Measurements from ENCODE around the gene CDK5RAP2.

The CDK5RAP2 gene

DNA sequence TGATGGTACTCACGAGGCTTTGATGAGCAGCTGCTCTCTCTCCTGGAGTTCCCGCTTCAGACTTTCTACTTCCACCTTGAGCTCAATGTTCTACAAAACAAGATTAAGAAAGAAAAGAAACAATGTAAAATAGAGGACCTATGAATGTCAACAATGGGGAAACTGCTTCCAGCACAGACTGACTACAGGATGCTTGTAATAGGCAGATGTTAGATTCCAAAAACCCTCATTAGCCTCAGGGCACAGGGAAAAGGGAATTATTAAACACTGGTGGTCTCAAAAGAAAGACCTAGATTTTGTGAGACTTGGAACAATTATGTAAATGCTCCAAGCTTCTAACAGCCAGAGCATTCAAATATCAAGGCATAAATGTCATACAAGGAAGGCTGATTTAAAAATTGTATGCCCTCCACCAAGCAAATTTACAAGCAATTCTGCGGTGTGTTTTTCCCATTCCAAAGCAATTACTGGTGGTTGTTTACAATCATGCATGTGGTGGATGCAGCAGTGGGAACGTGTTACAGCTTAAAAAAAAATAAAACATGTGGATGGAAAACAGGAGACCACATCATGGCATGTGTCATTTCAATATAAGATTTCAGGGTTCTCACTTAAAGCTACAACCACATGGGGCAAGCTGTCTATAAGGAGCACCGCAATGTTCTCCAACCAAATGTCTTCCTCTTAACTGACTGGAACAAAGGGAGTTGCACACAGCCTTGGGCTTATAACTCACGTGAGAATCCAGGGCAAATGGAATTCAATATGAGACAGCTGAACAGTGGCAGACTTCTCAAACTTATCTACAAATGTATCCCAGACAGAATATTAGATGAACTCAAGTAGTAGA, 34.0 kb downstream of the CDK5RAP2 start:
- H3K4me3 ChIP-seq (ENCODE audit: low read depth, low read length), result no peak overlapping the region
- no peak for TF ChIP-seq CTCF (IDR thresholded peaks at IDR 0.05; ENCODE audit: insufficient read depth, low read depth, low read length, missing control alignments)
- no peak for DNase-seq (ENCODE audit: low read depth)

- no peak overlapping the region for H3K4me3 ChIP-seq (ENCODE audit: low read depth, low read length)
- no peak for TF ChIP-seq CTCF (IDR thresholded peaks at IDR 0.05; ENCODE audit: insufficient read depth, low read depth, low read length, missing control alignments)
- no peak for DNase-seq (ENCODE audit: low read depth)
Observed at GRCh38 chr9:120544441-120544840, 35.5 kb downstream of the CDK5RAP2 start.

DNA sequence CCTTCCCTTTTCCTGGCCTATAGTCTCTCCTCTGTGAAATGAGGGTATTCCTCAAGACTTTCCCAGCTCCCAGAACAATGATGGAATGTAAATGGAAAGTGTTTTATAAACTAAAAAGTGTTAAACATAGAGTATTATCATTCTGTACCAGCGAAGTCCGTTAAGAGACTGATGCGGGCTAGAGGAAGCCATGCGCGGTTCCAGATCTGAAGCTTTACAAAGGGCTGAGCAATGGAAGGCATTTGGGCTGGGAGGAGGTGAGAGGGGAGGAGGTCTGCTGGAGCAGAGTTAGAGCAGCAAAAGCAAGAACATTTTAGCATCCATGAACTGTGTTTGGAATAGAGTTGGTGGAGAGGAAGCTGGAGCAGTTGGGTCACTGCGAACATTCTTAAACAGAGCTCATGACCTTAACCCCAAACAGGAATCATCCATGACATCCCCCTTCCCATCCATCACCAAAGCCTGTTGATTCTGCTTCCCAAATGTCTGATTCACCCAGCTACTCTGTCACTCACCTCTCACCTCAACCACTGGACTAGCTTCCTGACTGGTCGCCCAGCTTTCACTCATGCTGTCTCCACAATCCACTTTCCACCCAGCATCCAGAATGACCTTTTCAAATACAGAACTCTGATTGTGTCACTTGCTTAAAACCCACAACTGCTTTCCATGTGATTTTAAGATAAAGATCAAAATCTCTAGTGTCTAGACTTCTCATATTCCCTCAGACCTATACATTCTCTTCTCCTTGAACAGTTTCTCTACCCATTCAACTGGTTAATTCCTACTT, 37.1 kb downstream of the CDK5RAP2 start:
- H3K4me3 ChIP-seq (ENCODE audit: low read depth, low read length), result no peak overlapping the region
- no peak for DNase-seq (ENCODE audit: low read depth)
- TF ChIP-seq CTCF (IDR thresholded peaks at IDR 0.05; ENCODE audit: insufficient read depth, low read depth, low read length, missing control alignments), result no peak

- no peak overlapping the region for H3K4me3 ChIP-seq (ENCODE audit: low read depth, low read length)
- no peak for DNase-seq (ENCODE audit: low read depth)
- no peak for TF ChIP-seq CTCF (IDR thresholded peaks at IDR 0.05; ENCODE audit: insufficient read depth, low read depth, low read length, missing control alignments)
Observed at GRCh38 chr9:120541921-120542320, 38.0 kb downstream of the CDK5RAP2 start.

DNA sequence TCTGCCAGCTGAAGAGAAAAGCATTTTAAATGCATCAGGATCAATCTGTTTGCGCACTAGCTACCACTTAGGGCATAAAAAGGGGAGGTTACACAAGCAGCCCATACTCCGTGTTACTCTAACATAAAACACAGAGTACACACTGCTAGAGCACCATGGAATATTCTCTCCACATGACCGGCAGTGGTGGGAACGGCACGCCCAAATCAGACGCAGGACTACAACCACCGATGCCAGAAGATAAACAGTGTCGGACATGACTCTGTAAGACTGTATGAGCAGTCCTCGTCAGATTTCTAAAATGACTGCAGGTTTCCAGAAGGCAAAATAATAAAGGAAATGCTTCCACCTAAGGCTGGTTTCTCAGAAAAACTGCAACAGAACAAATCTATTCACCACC, 40.0 kb downstream of the CDK5RAP2 start:
- H3K4me3 ChIP-seq (ENCODE audit: low read depth, low read length), result no peak overlapping the region
- TF ChIP-seq CTCF (IDR thresholded peaks at IDR 0.05; ENCODE audit: insufficient read depth, low read depth, low read length, missing control alignments), result no peak
- DNase-seq (ENCODE audit: low read depth), result no peak

- no peak for DNase-seq (ENCODE audit: low read depth)
- TF ChIP-seq CTCF (IDR thresholded peaks at IDR 0.05; ENCODE audit: insufficient read depth, low read depth, low read length, missing control alignments), result no peak
- H3K4me3 ChIP-seq (ENCODE audit: low read depth, low read length), result no peak overlapping the region
Observed at GRCh38 chr9:120538339-120538738, 41.6 kb downstream of the CDK5RAP2 start.
